Activated CD8-positive, alpha-beta memory T cell treated with anti-CD3 and anti-CD28 coated beads, Interleukin-2, amount 50 U/mL, for 24 hours (primary cell): ENCODE results near the gene MYOZ3.

Source experiments
- DNase-seq: peaks from one replicate; pipeline ENCODE4 v3.0.0-alpha.2; 2020; ENCODE audit errors: extremely low read depth

Gene MYOZ3

DNA sequence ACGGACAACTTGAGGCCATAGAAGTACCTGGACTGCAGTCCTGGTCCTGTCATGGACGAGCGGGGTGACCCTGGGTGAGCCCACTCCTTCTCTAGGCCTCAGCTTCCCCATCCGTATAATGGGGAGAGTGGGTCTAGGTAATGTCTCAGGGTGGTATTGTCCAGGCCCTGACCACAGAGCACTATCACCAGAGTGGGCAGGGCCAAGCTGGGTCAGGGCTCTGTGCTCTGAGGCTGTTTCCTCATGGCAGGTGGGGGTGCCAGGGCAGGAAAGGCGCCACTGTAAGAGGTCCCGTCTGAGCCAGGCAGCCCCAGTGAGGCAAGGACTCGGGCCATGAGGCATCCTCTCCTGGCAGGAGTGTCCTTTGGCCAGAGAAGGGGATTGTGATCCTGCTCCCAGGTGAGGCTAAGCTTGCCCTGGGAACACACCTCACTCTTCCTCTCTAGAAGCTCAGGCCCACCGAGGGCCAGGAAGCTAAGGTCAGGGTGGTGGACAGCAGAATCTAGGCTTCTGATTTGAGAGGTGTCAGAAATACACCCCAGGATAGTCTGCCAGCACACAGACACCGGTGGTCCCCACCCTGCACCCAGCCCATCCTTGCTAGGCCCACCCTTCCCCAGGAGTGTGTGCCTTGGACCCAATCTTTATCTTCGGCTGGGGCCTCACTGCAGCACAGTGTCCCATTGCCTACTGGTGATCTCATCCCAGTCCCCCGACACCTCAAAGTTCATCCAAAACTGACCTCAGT is 1.5 kb upstream of the MYOZ3 start:
- no peak for DNase-seq

GRCh38 chr5:150660108-150660831 is 781 bp upstream of the MYOZ3 start:
- DNase-seq: no peak

DNA sequence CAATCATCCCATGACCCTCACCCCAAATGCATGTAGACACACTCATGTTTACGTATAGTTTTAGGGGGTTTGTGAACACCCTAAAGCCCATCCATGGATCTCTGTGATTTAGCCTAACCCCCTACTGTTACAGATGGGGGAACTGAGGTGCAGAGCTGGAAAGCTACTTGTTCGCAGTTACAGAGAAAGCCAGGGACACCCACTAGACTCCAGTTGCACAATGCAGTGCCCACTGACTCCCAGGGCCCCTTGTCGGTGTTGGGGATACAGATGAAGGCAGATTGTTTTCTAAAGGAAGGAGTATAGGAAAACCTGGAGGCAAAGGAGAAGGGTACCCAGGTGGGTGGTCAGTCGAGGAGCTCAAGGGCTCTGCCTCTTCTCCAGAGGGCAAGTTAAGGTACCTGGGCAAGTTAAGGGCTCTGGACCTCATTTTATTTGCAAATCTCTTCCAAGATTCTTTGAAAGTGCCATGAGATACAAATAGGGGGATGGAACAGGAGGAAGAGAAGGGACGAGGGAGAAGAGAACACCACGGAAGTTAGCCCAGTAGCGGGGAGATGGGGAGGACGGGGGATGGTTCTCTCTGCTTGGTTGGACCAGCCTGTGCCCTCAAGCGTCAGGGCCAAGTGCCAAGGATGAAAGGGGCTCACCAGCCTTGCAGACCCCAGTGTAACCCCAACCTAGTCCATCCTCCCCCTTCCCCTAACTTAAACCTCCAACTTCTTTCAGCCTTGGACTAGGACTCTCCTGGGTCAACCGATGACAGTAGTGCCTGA is 958 bp downstream of the MYOZ3 start:
- DNase-seq: no peak

- DNase-seq: no peak
Measured at GRCh38 chr5:150662731-150663516, 1.9 kb downstream of the MYOZ3 start.

GRCh38 chr5:150663936-150664335 is 2.9 kb downstream of the MYOZ3 start:
- no peak for DNase-seq

DNA sequence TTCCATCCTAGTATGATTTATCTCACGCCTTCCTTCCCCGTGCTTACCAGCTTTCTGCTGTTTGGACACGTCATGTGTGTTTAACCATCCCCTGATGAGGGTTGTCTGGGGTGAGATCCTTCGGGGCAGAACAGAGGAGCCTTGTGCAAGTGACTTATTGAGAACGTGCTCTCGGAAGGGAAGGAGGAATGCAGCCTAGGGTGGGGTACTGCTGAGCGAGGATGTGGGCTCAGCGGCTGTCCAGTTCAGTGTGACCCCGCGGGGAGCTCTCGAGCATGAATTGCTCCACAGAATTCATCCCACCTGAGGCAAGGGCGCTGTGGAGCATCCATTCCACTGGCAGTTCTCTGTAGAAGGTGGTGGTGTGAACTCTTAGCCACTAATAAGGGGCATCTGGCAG is 4.0 kb downstream of the MYOZ3 start:
- no peak for DNase-seq

- DNase-seq: no peak
Measured at GRCh38 chr5:150670275-150670947, 9.4 kb downstream of the MYOZ3 start.

DNA sequence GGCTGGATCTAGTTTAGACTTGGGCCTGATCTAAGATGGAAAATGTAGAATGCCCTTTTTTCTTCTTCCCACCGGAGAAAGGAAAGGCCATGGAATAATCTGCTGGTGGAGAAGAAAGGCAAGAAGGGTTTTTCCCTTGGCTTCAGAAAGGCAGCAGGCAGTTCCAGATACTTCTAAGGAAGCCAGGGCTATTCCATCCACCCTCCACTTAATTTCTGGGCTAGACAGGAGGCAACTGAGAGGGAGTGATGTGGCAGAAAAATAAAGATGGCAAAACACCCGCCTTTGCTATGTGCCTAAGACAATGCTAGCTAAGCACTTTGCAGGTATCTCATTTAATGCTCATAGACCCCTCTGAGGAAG is 9.9 kb downstream of the MYOZ3 start:
- DNase-seq: no peak

GRCh38 chr5:150671509-150672236 is 10.6 kb downstream of the MYOZ3 start:
- DNase-seq: no peak

DNA sequence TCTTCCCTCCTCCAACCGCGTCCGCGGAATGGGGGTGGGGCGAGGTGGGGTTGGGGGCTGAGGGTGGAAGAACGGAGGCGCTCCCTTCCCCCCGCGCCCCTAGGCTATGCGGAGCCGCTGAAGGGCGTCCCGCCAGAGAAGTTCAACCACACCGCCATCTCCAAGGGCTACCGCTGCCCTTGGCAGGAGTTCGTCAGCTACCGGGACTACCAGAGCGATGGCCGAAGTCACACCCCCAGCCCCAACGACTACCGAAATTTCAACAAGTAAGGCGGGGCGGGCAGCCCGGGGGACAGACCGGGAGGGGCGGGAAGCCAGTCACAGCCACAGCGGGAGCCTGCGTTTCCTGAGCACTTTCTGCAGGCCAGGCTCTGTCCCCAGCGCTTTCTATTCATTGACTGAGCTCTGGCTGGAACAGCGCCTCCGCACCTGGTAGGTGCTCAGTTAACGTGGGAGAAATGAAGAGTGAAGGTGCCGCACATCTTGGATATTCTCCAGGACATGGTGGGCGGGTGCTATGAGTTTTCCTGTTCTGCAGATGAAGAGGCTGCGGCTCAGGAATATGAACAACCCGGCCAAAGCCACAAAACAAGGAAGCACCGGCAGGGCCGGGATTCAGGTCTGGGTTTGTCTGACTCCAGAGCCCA is 11.3 kb downstream of the MYOZ3 start:
- DNase-seq: no peak

DNA sequence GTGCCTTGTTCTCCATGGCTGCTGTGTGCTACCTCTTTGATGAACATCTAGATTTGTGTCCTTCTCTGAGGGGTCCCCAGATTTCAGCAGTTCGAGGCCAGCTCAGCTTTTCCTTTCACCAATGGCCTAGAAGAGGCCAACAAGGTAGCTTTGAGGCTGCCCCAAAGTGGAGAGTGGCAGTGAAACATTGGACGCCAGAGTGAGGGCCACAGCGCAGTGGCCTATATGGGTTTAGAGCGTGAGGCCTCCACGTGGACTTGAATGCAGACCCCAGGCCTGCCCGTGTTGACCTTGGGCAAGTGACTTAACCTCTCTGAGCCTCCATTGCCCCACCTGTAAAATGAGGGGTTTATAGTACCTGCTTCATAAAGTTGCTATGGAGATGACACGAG is 11.8 kb downstream of the MYOZ3 start:
- DNase-seq: no peak

DNA sequence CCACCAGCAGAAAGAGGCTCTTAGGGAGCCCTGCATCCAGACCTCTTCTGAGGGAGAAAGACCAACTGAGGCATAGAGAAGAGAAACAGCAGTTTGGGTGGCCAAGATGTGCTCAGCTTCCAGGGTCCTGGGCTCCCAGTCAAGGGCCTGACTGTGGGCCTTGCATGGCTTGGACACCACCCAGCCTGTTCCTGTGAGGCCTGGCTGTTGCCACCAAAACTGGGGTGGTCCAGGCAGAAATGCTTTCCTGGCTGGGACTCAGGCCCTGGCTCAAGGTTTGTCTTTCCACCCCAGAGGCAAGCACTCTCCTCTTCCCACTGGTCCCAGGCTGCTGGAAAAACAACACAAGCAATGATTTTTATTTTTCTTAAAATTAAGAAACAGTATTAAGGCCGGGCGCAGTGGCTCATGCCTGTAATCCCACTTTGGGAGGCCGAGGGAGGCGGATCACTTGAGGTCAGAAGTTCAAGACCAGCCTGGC is 13.3 kb downstream of the MYOZ3 start:
- no peak for DNase-seq

GRCh38 chr5:150675069-150675468 is 14.0 kb downstream of the MYOZ3 start:
- no peak for DNase-seq

GRCh38 chr5:150676578-150676977 is 15.5 kb downstream of the MYOZ3 start:
- DNase-seq: no peak

DNA sequence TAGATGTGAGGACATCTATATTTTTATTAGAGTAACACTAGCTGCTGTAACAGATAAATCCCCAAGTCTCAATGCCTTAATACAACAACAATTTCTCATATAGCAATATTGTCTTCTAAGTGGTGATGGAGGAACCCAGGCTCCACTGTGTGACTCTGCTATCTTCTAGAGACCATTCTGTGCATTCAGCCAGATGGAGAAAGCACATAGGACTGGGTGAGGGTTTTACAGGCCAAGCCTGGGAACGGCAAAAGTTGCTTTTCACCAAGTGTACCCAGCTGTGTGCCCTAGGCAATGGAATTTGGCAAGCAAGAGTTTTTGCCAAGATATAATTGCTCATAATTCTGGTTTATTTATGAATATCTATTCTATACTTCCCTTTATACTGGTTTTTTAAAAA is 28.1 kb downstream of the MYOZ3 start:
- DNase-seq: no peak

- DNase-seq: no peak
Measured at GRCh38 chr5:150690760-150691159, 29.7 kb downstream of the MYOZ3 start.

DNA sequence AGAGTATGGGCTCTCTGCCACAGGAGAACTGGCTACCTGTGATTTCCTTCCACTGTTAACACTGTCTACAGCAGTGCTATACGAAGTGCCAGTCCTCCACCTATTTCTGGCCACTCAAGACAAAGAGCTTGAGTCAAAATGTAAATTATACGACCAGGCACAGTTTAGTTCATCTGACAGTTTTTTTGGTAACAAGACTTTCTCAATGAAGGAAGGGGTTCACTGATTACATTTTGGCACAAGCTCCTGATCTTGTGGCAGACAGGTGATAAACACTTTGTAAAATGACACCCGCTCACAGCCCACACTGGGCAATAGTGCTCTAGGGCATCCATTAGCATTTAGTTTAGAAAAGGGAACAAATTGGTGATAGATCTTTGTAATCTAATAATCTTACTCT is 31.2 kb downstream of the MYOZ3 start:
- DNase-seq: no peak

GRCh38 chr5:150694612-150695011 is 33.6 kb downstream of the MYOZ3 start:
- no peak for DNase-seq

DNA sequence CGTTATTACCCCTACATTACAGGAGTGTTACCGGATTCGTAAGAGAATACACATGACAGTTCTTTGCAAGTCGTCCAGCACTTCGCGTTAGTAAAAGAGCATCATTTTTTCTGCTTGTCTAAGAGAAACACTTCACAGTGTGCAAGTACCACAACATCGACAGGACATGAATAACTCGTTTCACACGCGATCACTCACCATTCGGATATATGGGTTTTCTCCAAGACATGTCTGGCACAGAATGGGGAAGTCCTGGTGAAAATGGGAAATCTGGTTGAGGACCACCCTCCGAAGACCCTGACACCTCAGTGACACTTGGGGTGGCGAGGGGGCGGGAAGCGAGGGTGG is 39.2 kb downstream of the MYOZ3 start:
- DNase-seq: no peak
